Measurements from ENCODE around the gene SENP3.

Gene SENP3

DNA sequence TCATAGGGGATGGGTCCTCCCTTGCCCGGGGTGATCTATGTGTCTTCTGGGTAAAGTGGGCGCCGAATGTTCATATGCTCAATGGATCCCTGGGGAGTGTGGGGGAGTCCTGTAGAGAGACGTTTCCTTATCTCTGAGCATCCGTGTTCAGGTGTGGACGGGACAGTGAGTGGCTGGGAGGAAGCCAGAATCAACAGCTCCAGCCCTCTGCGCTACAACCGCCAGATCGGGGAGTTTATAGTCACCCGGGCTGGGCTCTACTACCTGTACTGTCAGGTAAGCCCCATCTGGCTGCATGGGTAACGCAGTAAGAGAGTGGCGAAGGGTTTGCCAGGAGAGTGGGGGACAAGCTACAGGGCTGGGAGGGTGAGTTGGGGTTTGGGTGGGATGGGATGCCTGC lies 5.1 kb upstream of the SENP3 start:
- DNase-seq (ENCODE audit: low read depth in 2 of 2): no peak

DNA sequence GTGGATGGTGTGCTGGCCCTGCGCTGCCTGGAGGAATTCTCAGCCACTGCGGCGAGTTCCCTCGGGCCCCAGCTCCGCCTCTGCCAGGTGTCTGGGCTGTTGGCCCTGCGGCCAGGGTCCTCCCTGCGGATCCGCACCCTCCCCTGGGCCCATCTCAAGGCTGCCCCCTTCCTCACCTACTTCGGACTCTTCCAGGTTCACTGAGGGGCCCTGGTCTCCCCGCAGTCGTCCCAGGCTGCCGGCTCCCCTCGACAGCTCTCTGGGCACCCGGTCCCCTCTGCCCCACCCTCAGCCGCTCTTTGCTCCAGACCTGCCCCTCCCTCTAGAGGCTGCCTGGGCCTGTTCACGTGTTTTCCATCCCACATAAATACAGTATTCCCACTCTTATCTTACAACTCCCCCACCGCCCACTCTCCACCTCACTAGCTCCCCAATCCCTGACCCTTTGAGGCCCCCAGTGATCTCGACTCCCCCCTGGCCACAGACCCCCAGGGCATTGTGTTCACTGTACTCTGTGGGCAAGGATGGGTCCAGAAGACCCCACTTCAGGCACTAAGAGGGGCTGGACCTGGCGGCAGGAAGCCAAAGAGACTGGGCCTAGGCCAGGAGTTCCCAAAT lies 4.5 kb upstream of the SENP3 start:
- DNase-seq (ENCODE audit: low read depth in 2 of 2): no peak

GRCh38 chr17:7557775-7558543 lies 3.8 kb upstream of the SENP3 start:
- no peak for DNase-seq (ENCODE audit: low read depth in 2 of 2)

DNA sequence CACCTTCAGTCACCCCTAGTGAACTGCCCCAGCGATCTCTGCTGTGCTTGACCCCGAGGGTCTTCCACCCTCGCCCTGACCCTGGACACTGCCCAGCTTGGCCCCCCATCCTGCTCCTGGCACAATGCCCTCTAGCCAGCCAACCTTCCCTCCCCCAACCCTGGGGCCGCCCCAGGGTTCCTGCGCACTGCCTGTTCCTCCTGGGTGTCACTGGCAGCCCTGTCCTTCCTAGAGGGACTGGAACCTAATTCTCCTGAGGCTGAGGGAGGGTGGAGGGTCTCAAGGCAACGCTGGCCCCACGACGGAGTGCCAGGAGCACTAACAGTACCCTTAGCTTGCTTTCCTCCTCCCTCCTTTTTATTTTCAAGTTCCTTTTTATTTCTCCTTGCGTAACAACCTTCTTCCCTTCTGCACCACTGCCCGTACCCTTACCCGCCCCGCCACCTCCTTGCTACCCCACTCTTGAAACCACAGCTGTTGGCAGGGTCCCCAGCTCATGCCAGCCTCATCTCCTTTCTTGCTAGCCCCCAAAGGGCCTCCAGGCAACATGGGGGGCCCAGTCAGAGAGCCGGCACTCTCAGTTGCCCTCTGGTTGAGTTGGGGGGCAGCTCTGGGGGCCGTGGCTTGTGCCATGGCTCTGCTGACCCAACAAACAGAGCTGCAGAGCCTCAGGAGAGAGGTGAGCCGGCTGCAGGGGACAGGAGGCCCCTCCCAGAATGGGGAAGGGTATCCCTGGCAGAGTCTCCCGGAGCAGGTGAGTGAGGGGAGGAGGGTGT lies 3.0 kb upstream of the SENP3 start, which contains the start of gene TNFSF13:
TSS of gene TNFSF13 (plus strand) at position 207 of the 776 bp plus-strand sequence. CDS start at position 497, 290 bp downstream.
- no peak for DNase-seq (ENCODE audit: low read depth in 2 of 2)

DNA sequence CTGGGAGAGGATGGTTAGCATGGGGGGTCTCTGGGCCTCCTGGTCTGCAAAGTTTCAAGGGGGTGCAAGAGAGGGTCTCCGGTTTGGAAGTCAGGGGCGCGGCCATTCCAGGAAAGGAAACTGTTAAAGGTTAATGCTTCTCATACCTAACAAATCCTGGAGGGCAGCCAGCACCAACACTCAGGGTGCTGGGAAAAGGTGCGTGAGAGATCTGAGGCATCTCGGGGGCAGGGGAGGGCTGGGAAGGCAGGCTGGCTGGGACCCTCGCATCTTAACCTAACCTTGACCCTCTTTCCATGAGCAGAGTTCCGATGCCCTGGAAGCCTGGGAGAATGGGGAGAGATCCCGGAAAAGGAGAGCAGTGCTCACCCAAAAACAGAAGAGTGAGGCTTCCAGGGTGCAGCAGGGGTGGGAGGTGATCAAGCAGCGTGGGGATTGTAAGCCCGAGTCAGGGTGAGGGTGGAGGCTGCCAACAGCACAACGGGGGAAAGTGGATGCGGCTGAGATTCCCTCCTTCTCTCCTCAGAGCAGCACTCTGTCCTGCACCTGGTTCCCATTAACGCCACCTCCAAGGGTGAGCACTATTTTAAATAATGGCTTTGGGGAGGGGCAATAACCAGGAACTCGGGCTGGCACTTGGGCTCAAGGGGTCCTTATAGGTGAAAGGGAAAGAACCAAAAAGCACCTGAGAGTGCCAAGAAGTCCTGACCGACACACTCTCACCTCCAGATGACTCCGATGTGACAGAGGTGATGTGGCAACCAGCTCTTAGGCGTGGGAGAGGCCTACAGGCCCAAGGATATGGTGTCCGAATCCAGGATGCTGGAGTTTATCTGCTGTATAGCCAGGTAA lies 2.2 kb upstream of the SENP3 start:
- DNase-seq (ENCODE audit: low read depth in 2 of 2): no peak

- DNase-seq (ENCODE audit: low read depth in 2 of 2): no peak
Observed at GRCh38 chr17:7560172-7561027, 1.3 kb upstream of the SENP3 start.

DNA sequence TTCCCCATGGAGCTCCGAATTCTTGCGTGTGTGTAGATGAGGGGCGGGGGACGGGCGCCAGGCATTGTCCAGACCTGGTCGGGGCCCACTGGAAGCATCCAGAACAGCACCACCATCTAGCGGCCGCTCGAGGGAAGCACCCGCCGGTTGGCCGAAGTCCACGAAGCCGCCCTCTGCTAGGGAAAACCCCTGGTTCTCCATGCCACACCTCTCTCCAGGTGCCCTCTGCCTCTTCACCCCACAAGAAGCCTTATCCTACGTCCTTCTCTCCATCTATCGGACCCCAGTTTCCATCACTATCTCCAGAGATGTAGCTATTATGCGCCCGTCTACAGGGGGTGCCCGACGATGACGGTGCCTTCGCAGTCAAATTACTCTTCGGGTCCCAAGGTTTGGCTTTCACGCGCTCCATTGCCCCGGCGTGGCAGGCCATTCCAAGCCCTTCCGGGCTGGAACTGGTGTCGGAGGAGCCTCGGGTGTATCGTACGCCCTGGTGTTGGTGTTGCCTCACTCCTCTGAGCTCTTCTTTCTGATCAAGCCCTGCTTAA lies 617 bp upstream of the SENP3 start:
- peak; percentile 64 to 74 for DNase-seq (ENCODE audit: low read depth in 2 of 2)

GRCh38 chr17:7562208-7562605 lies 488 bp downstream of the SENP3 start:
- no peak for DNase-seq (ENCODE audit: low read depth in 2 of 2)

- no peak for DNase-seq (ENCODE audit: low read depth in 2 of 2)
Observed at GRCh38 chr17:7563115-7563869, 1.6 kb downstream of the SENP3 start.

DNA sequence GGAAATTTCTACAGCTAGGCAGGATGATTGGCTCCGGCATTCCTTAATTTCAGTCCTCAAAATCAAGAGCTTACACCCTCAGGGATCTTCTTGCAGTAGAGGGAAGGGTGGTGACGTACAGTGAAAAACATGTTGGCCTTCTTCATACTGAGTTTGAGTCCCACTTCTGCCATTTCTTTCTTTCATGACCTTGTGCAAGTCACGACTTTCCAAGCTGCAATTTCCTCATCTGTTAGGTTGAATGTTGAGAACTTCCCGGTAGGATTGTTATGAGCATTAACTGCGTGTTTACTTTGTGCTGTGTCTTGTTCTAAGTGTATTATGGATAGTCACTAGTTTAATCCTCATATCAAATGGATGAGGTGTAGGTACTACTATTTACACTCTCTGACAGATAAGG lies 7.9 kb downstream of the SENP3 start:
- no peak for DNase-seq (ENCODE audit: low read depth in 2 of 2)

DNA sequence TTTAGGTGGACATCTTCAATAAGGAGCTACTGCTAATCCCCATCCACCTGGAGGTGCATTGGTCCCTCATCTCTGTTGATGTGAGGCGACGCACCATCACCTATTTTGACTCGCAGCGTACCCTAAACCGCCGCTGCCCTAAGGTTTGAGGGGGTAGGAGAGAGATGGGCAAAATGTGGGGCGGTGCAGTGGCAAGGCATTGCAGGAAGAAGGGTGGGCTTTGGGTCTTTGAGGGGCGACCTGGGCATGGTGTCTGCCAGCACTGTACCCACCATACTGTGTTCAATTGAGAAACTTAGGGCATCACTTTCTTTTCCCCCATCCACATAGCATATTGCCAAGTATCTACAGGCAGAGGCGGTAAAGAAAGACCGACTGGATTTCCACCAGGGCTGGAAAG lies 8.6 kb downstream of the SENP3 start:
- DNase-seq (ENCODE audit: low read depth in 2 of 2): no peak

- no peak for DNase-seq (ENCODE audit: low read depth in 2 of 2)
Observed at GRCh38 chr17:7572338-7572587, 10.5 kb downstream of the SENP3 start.

DNA sequence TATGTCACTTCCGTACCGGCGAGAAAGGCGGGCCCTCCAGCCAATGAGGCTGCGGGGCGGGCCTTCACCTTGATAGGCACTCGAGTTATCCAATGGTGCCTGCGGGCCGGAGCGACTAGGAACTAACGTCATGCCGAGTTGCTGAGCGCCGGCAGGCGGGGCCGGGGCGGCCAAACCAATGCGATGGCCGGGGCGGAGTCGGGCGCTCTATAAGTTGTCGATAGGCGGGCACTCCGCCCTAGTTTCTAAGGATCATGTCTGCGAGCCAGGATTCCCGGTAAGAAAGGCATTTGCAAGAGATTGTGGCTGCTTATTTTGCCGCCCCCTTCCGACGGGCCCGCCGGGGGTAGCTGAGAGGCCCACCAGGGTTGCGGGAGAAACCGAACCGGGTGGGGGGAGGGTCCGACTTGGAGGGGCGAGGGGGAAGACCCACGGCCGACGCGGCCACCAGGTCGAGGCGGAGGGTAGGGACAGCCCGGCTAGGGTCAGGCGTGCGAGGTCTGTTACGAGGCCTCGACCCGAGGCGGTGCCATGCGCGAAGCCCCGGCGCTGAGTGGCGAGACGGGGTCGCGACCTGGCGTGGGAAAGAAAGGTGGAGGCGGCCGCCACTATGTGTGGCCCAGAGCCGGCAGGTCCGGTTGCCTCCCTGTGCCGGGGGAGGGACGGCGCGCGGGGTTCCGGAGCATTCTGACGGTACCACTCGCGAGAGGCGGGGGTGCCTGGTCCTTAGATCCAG lies 11.0 kb downstream of the SENP3 start:
- DNase-seq (ENCODE audit: low read depth in 2 of 2): peak; percentile 99

GRCh38 chr17:7573324-7574080 lies 11.8 kb downstream of the SENP3 start:
- peak; percentile 77 to 88 for DNase-seq (ENCODE audit: low read depth in 2 of 2)

GRCh38 chr17:7574176-7574953 lies 12.6 kb downstream of the SENP3 start:
- DNase-seq (ENCODE audit: low read depth in 2 of 2): no peak

DNA sequence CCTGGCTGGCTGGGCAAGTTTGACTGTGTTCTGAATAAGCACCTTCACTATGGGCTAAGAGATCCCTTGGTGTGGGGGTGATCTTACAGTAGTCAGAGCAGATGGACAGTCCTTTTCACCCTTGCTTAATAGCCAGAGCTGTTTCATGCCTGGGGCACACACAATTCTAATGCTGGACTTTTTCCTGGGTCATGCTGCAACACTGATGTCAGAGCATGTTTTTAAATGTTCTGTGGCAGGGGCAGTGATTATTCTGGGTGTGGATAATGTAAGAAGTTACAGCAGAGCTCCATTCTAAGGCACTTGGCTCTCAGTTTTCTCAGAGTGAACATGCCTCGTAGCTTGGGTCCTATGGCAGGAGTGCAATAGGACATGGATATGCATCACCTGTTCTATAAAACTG lies 13.8 kb downstream of the SENP3 start:
- DNase-seq (ENCODE audit: low read depth in 2 of 2): no peak

- no peak for DNase-seq (ENCODE audit: low read depth in 2 of 2)
Observed at GRCh38 chr17:7575959-7576358, 14.2 kb downstream of the SENP3 start.

GRCh38 chr17:7576432-7576937 lies 14.8 kb downstream of the SENP3 start:
- DNase-seq (ENCODE audit: low read depth in 2 of 2): no peak
